GM23338 (cell line): Measurements from ENCODE around the gene UBE2R2. TPM values are rescaled to one million over a fixed set of nuclear protein-coding genes. Genes with fewer than 3 reads are reported as not detected.
A peak's percentile ranks its signal among the peaks of the same experiment; 100 is the strongest.

Source experiments
- EZH2phosphoT487 ChIP-seq: fragments of 200-600 bp; sonication (generic); IDR thresholded peaks from one replicate; pipeline ENCODE4 v1.8.1; 2018; ENCODE audit warnings: antibody characterized with exemption; ENCODE audit not compliant: unreplicated experiment
- JUNB ChIP-seq: IDR thresholded peaks from one replicate; pipeline ENCODE4 v1.6.1; 2016; ENCODE audit warnings: antibody characterized with exemption; ENCODE audit not compliant: unreplicated experiment
- NANOG ChIP-seq: IDR thresholded peaks from 2 replicates; pipeline ENCODE4 v1.6.1; 2016; ENCODE audit warnings: antibody characterized with exemption, borderline replicate concordance
- POLR2AphosphoS5 ChIP-seq: IDR thresholded peaks from 2 replicates; pipeline ENCODE4 v1.6.1; 2016; ENCODE audit warnings: antibody characterized with exemption, low read depth
- ZNF114 ChIP-seq: fragments of 250-450 bp; sonication (Bioruptor Pico); IDR thresholded peaks from 2 replicates; pipeline ENCODE4 v1.5.0; 2020; ENCODE audit warnings: mild to moderate bottlenecking, moderate library complexity
- ZNF331 ChIP-seq: fragments of 250-450 bp; sonication (Bioruptor Pico); IDR thresholded peaks from 2 replicates; pipeline ENCODE4 v1.5.0; 2020; ENCODE audit warnings: low read depth, mild to moderate bottlenecking, moderate library complexity
- ZNF462 ChIP-seq: fragments of 250-450 bp; sonication (Bioruptor Pico); IDR thresholded peaks from 2 replicates; pipeline ENCODE4 v1.5.0; 2020; ENCODE audit warnings: mild to moderate bottlenecking, moderate library complexity
- polyA plus RNA-seq: library from polyadenylated mRNA; unstranded; fragments of >200 nt; fragmentation: Nextera tagmentation; extraction: Ambion mirVana; gene quantifications from 2 replicates; pipeline ENCODE4 v1.2.1, GENCODE V29; 2016
- small RNA-seq: library from RNA; depleted of rRNA; stranded (forward); fragments of <200 nt; gene quantifications from one replicate; pipeline ENCODE3, GENCODE V24; 2014; ENCODE audit warnings: low replicate concordance
- total RNA-seq: library from RNA; depleted of rRNA; stranded (reverse); fragments of >200 nt; shearing (Covaris generic); gene quantifications from 2 replicates; pipeline ENCODE4 v1.2.3, GENCODE V29; 2014; rRNA removed

UBE2R2 gene
- total and polyA plus RNA-seq, 2 experiments from 2014 or later = 23.4 to 32.5 TPM

DNA sequence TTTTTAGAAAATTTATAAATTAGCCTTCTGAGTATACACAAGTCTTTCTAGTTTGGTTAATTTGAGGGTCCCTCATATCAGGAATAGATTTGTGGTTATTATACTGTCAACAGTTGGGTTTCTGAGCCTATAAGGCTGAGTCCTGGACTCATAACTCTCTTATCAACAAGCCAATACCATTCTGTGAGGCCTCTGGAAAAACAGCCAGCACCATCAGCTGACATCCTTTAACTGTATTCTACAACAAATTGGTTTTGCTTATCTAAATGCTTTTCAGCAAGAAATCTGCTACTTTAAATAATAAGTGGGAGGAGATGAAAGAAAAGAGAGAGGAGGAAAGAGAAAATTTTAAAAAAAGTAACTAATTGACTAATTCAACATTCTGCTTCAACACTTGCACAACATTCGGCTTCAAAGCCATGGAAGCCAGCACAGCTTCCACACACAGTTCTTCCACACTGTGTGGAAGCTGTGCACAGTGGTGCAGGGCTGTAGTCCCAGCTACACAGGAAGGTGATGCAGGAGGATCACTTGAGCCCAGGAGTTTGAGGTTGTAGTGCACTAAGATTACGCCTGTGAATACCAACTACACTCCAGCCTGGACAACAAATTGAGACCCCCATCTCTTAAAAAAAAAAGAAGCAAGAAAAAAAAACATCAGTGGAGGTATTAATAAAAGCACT, 147.3 kb downstream of the UBE2R2 start (continued):
- TF ChIP-seq ZNF462 (no peak), POLR2AphosphoS5 (no peak), NANOG (no peak), ZNF331 (CRISPR knock-in tag) (no peak), ZNF114 (CRISPR knock-in tag) (no peak), EZH2phosphoT487 (no peak), JUNB (no peak)

Small RNA genes lying within 50 kb of the gene (small RNA-seq; reads per million reads assigned to genes)
- not detected for gene RF00019
- not detected for gene RNU4ATAC11P
- 38.4 reads per million, percentile 99 among the genes with 10 or more reads in this experiment for gene SNORD121A
- not detected for gene SNORD121B

Other genes starting within 250 kb of the UBE2R2 start
- 2.5 and 4.2 TPM in 2 replicates for gene PRSS3, start 21.6 kb upstream of the UBE2R2 start, total RNA-seq
- 3.4 and 4.5 TPM in 2 replicates for gene PRSS3, start 21.6 kb upstream of the UBE2R2 start, polyA plus RNA-seq
- 51.7 and 56.4 TPM in 2 replicates for gene UBAP2, start 231.7 kb downstream of the UBE2R2 start, total RNA-seq
- gene UBAP2, start 231.7 kb downstream of the UBE2R2 start, polyA plus RNA-seq = 47.4 and 57.7 TPM in 2 replicates